Upper lobe of left lung (tissue), 4 donors: Measurements from ENCODE around the gene CHAF1A.

Experiments used
- POLR2AphosphoS5 ChIP-seq, 2 donors: sonication (generic); formaldehyde crosslinking; IDR thresholded peaks; one replicate each; pipeline ENCODE4 v1.5.1; 2017; ENCODE audit warnings: antibody characterized with exemption in 2 of 2
- TF ChIP-seq, protein P1 (sequence below), 6 experiments: fragments of 450-650 bp in 4 of 6; fragments of 200-600 bp in 2 of 6; sonication (generic) in 2 of 6; IDR thresholded peaks; one replicate each; pipeline ENCODE4 v1.5.1; 2016 to 2019; ENCODE audit warnings: antibody characterized with exemption in 6 of 6

DNA sequence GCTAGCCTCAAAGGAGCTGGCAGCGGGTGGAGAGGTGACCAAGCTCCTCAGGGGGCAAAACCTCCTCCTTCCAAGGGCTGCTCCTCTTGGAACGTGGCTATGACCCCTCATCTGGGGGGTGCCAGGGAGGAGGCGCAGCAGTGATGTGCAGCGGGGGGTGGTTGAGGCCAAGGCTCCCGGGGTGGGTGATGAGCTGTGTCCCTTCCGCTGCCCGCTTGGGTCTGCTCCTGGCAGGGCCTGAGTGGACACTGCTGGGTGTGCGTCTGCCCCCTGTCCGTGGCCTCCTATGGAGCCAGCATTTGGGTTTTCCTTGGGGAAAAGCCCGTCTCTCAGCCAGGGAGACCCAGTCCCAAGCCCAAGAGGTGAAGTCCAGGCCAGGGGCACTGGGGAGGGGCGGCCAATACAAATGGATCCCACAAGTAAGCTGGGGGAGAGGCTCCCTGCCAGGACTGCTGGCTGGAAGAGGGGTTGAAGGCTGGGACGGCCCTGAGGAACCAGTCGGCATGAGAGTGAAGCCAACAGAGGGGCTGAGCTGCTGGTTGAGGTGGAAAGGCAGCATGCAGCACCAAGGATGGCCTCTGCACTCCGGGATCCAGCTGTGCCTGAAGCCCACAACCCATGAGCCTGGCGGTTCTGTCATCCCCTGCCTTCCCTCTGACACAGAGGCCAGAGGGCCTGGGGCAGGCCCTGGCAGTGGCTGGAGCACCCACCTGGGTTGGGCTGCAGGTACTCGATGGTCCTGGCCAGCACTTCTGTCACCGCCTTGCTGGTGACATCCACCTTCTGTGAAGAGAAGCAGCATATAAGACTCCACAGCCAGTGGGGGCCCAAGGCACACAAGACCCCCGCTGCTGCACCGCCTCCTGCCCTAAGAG lies 36.4 kb upstream of the CHAF1A start:
- TF ChIP-seq, protein P1, sequence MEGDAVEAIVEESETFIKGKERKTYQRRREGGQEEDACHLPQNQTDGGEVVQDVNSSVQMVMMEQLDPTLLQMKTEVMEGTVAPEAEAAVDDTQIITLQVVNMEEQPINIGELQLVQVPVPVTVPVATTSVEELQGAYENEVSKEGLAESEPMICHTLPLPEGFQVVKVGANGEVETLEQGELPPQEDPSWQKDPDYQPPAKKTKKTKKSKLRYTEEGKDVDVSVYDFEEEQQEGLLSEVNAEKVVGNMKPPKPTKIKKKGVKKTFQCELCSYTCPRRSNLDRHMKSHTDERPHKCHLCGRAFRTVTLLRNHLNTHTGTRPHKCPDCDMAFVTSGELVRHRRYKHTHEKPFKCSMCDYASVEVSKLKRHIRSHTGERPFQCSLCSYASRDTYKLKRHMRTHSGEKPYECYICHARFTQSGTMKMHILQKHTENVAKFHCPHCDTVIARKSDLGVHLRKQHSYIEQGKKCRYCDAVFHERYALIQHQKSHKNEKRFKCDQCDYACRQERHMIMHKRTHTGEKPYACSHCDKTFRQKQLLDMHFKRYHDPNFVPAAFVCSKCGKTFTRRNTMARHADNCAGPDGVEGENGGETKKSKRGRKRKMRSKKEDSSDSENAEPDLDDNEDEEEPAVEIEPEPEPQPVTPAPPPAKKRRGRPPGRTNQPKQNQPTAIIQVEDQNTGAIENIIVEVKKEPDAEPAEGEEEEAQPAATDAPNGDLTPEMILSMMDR (IDR thresholded peaks at IDR 0.05), result no peak
- no peak for TF ChIP-seq POLR2AphosphoS5 (IDR thresholded peaks at IDR 0.05)
